CD4-positive, alpha-beta T cell treated with Interleukin-17A for 4 hours (primary cell): Measurements from ENCODE around the gene TMEM203.
"Not testable (repeated sequence)": the region's sequence is repeated elsewhere in the genome, so short reads cannot be mapped to it uniquely, and the experiment has no call there.

Experiments
- DNase-seq: peaks from one replicate; pipeline ENCODE4 v3.0.0-alpha.2; 2020; ENCODE audit warnings: mixed read lengths

The TMEM203 gene, protein sequence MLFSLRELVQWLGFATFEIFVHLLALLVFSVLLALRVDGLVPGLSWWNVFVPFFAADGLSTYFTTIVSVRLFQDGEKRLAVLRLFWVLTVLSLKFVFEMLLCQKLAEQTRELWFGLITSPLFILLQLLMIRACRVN

DNA sequence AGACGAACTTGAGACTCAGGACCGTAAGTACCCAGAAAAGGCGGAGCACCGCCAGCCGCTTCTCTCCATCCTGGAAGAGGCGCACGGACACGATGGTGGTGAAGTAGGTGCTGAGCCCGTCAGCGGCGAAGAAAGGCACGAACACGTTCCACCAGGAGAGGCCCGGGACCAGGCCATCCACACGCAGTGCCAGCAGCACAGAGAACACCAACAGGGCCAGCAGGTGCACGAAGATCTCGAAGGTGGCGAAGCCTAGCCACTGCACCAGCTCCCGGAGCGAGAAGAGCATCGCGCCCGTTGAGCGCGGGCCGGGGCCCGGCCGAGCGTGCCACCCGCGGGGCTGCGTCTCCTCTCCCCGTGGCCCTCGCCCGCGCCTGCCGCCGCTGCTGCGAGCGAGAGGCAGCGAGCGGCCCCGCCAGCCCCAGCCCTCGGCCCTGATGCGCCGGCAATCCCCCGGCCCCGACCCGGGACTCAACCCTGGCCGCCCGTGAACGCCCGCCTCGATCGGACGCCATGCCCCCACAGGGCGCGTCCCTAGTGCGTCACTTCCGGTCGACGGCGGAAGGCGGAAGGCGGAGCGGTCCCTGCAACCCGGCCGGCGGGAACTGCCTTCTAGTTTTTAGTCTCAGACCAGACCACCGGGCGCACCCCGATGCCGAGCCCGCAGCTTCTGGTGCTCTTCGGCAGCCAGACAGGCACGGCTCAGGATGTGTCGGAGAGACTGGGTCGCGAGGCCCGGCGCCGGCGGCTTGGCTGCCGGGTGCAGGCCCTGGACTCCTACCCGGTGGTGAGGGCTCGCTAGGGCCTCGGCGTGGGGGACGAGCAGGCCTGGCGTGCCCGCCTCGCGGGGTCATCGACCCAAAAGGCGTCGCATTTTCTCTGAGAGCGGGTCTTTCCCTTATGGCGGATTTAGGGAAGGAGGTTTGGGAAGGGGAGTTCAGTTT lies at the start of gene TMEM203, which contains the start of gene NDOR1:
TSS of gene TMEM203 (minus strand) at position 523 of the 944 bp plus-strand sequence. CDS start at position 289, 234 bp downstream.
TSS of gene NDOR1 (plus strand) at position 575 of the 944 bp plus-strand sequence. CDS start at position 653, 78 bp downstream.
- DNase-seq, result peak; percentile 95

DNA sequence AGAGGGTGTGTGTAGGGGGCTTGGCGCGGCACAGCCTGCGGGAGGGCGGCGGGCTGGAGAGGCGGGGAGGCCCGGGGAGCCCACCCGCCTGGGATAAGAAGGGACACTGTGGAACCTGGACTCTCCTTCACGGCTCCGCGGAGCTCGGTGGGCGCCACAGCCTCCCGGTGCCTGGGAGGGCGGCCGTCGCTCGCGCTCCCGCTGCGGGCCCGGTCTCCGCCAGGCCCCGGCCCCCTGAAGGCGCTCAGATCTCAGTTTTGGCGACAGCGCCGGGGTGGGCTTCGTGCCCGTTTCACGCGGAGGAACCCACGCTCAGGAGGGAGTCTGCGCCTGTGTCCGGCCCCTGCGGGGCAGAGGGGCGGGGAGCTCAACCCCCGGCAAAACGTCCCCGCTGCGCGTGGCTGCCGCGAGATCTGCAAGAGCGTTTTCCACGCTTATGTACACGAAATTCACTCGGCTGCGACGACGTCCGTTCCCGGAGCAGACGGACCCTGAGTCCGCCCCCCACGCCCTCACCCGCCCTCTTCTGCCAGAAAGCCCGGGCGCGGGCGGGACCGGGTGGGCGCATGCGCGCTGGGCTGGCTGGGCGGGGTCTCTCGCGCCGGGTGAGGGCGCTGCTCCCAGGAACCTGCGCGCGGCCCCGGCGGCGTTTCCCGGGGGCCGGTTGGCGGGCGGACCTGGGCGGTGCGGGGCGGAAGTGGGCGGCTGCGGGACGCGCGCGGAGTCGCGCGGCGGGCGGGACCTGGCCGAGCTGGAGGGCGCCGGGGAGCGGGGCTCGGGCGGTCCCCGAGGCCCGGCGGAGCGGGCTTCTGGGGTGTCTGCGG lies 49.4 kb upstream of the TMEM203 start, which contains the start of gene NELFB:
TSS of gene NELFB (plus strand) at position 704 of the 824 bp plus-strand sequence.
- peak; percentile 98 for DNase-seq

DNA sequence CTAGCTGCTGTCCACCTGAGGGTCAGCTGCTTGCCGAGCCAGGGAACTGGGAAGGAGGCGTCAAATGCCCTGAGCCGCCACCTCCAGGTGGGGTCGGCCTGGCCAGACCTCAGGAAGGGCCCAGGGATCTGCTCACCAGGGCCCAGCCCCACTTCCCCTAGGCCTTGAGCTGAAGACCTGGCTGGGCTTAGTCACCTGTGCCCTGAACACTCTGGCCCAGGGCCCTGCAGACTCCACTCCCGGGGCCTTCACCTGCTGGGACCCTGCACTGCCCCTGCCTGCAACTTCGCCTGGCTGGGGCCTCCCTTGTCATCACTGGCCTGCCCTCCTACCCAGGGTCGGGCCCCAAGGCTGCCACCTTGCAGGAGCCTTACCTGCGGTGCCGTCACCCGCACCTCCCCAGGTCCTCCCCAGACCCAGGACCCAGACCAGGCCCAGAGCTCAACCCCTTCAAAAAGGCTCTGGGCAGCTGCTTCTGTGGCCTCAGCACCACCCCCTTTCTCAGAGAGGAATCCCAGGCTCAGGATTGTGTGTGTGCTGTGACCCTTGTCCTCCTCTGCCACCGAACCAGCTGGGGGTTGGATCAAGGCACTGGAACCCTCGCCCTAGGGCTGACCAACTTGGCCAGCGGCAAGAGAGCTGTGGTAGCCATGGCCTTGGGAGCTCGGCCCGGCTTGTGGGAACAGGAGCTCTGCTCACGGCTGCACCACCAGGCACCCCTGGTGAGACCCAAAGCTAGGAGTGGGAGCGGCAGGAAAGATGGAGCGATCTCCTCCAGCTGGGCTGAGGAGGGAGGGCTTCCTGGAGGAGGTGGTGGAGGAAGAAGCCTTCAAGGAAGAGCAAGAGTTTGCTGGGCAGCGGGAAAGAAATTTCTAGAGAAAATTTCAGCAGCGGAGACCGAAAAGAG lies 48.5 kb upstream of the TMEM203 start:
- DNase-seq, result no peak

DNA sequence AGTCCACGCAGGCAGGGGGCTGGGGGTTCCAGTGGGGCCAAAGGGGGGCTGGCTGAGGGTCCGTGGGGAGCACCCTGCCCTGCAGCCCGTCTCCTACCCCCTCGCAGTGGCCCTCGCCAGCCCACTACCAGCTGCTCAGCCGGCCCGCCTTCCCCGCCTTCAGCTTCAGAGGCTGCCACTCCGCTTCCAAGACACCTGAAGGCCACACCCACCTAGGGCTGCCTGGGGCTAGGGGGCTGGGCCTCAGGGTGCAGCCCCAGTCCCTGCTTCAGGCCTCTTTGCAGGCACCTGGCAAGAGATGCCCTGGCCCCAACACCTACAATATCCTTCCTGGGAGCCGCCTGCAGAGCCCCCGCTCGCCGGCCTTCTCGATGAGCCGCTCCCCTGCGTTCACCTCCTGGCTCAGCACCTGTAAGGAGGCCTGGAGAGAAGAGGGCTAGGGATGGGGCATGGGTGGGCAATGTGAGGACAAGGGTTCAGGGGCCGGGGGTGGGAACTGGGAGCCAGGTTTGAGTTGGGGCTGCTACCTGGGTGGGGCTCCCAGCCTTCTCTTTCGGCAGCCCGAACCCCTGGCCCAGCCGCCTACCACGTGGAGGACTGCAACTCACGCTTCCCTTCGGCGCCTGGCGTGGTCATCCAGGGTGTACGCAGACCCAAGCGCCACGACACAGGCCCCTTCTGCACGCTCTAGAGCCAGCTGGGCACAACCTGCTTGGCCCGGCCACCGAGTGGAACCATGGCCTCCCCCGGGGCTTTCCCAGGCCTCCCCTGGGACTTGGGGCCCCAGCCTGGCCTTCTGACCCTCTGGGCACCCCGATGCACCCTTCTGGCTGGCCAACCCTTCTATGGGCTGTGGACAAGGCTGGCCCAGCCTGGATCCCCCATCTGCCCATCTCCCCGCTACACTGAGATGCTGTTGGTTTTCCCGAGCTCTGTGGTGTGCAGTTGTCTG lies 47.4 kb upstream of the TMEM203 start:
- no peak for DNase-seq

DNA sequence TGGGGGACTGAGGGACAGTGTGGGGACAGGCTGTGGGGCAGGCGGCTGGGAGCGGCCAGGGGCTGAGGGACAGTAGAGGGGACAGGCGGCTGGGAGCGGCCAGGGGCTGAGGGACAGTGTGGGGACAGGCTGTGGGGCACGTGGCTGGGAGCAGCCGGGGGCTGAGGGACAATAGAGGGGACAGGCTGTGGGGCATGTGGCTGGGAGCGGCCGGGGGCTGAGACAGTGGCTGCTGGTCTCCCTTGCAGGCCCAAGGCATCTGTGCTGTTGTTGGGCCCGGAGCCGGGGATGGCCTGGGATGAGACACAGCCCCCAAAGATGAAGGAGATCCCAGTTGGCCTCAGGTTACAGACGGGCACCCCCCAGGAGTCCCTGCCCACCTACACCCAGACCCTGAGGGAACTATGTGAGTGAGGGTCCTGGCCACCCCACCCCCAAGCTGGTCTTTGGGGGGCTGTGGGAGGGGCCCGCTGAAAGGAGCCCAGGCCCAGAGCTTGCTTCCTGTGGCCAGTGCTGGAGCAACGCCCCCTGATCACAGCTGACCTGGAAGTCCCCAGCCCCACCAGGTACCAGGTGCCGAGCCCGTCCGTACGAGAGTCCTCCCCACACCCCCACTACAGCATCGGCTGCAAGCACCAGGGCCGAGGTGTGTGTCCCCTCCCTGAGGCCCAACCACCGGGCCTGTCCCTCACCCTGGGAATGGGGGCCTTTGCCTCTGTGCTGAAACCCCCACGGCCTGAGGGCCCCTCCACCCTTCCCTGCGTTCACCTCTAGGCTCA lies 46.2 kb upstream of the TMEM203 start:
- no peak for DNase-seq

DNA sequence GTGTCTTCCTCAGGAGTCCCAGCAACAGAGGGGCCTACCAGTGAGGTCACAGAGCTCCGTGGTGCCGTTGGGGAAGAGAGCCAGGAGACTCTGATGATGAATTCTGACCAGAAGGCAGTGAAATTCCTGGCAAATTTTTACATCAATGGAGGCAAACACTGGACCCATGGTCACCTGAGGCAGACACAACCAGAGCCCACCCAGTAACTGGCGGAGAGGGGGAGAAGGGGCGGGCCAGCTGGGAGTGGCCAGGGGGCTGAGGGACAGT lies 45.7 kb upstream of the TMEM203 start, which contains the start of gene STPG3:
TSS of gene STPG3 (plus strand) at position 93 of the 268 bp plus-strand sequence. CDS start at position 94, 1 bp downstream.
- DNase-seq, result no peak

DNA sequence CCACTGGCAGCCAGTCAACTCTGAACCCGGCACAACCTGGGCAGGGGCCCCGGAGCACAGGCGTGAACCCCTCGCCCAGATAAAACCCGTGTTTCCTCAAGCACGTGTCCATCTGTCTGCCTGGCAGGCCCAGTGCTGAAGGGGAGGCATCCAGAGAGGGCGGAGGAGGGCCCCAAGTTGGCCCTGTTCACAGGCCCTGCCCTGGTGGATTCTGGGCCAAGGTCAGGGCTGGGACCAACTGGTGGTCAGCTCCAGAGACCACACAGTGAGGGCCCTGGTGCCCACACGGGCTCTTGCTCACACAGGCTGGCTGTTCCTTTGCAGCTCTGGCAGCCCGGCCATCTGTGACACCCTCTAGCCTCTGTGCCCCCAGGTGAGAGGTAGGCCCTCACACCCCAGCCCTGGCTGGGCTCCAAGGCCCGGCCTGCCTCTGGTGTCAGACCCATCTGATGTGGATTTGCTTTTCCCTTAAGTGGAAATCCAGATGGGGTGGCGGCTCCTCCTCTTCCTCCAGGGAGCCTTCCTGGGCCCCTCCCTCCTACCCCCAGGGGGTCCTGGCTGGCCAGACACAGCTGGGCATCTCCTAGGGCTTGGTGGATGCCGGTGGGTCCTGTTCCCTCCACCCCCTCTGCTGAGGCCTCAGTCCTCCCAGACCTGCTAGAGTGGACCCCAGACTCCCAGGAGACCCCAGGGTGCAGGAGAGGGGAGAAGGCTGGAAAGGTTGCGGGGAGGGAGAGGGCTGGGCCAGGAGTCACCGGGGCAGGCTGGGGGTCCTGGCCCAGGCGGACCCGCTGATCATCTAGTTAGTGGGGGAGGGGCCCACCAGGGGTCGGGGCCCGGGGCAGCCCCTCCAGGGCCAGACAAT lies 45.1 kb upstream of the TMEM203 start:
- DNase-seq, result no peak

DNA sequence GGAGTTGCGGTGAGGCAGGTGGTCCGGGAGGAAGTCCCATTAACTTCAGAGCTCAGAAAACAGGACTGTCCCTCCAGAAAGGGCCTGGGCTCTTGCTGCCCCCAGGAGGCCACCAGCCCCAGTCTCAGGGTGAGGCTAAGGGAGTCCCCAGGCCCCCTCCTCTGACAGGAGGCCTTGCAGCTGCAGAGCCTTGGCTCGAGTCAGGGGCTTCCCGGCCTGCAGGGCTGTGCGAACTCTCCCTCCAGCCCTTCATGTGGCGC lies 42.4 kb upstream of the TMEM203 start:
- DNase-seq, result no peak

DNA sequence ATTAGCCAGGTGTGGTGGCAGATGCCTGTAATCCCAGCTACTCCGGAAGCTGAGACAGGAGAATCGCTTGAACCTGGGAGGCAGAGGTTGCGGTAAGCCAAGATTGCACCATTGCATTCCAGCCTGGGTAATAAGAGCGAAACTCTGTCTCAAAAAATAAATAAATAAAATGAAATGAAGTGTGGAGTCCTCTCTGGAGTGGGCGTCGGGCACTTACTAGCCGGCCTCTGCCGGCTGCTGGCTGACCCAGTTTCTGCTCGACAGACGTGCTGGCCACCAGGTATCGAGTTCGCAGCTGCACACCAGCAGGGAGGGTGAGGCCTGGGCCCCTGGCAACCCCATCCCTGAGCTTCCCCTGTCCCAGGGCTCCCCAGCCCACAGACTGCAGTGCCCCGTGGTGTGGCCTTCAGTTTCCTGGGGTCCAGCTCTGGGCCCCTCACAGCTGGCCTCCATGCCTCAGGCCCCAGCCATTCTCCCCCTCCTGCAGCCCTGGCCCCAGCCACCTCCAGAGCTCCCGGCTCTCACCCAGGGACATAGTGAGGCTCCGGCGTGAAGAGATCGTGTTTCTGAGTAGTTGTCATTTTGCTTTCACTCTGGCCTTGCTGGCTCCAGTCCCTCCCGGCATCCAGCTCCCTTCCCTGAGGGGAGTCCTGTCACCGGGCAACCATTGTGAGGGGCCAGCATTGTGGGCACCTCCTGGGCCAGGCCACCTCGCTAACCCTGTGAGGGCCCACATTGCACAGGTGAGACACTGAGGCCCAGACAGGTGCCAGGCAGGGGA lies 41.9 kb upstream of the TMEM203 start:
- DNase-seq, result no peak

DNA sequence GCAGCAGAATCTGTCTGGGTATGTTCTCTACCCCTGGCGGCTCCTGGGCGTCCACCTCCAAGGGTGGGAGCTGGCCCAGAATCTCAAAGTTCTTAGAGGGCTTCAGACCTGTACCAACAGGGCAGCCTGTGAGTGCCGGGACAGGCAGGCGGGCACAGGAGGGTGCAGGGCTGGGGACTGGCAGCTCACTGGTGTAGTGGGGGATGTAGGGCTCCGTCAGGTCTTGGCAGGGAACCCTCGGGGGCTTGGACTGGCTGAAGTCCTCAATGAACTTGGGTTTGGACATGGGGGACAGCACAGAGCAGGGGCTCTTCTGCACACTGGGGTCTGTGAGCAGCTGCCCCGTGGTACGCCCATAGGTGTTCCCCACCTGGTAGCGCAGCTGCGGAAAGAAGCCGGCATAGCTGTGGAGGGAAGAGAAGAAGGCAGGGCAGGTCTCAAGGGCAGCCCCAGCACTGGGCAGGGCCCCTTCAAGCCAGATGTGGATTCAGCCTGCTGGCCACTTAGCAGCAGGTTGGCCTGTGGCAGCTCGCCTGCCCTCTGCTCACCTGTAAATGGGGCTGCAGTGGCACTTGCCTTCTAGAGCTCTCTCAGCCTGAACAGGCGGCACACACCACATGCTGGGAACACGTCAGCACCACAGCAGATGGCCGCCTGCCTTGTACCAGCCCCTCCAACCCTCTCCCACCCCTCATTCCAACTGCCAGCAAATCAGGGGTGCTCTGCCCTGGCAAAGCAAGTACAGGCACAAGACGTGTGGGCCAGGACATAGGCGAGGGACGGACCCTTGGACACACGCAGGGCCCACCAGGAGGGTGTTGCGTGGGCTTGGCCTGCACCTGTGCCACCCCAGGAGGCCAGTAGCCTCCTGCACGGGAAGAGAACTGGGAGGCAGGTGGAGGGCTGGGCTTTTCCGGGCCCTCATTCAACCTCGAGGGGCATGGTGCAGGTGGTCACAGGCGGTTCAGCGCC lies 40.3 kb upstream of the TMEM203 start:
- DNase-seq, result no peak

DNA sequence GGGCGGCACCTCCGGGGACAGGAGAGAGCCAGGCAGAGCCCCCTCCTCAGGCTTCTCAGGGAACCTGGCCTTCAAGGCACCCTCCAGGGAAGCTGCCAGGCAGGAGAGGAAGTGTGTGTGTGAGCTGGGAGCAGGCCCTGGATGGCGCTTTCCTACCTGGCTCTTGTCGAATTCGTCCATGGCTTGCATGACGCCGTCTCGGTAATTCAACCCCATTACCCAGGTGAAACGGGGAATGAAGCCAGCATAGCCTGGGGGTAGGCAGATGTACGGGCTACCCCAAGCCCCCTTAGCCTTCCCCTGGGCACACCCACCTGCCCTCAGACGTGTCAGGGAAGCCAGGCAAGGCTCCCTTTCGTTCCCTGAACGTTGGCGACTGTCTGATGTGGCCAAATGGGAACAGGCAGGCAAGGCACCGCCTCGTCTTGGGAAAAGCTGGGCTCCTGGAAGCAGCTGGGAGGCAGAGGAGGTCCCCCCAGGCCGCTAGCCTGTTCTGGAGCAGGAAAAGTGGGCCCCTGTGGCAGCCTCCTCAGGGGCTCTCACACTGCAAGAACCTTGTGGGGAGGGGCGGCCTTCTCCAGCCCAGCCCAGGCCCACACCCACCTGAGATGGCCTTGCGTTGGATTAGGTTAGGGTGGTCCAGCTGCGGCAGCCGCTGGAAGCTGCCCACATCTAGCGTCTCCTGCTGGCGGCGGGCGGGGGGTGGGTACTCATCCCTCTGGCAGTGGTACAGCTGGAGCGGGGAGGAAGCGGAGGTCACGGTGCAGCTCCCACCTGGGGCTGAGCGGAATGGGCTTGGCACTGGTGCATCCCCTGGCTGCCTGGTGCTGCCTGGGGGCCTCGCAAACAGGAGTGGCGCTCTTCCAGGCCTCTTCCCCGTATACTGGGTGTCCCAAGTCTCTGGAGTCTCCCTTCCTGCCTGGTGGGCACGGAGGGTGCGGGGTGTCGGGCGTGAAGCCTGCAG lies 39.3 kb upstream of the TMEM203 start:
- DNase-seq, result no peak

DNA sequence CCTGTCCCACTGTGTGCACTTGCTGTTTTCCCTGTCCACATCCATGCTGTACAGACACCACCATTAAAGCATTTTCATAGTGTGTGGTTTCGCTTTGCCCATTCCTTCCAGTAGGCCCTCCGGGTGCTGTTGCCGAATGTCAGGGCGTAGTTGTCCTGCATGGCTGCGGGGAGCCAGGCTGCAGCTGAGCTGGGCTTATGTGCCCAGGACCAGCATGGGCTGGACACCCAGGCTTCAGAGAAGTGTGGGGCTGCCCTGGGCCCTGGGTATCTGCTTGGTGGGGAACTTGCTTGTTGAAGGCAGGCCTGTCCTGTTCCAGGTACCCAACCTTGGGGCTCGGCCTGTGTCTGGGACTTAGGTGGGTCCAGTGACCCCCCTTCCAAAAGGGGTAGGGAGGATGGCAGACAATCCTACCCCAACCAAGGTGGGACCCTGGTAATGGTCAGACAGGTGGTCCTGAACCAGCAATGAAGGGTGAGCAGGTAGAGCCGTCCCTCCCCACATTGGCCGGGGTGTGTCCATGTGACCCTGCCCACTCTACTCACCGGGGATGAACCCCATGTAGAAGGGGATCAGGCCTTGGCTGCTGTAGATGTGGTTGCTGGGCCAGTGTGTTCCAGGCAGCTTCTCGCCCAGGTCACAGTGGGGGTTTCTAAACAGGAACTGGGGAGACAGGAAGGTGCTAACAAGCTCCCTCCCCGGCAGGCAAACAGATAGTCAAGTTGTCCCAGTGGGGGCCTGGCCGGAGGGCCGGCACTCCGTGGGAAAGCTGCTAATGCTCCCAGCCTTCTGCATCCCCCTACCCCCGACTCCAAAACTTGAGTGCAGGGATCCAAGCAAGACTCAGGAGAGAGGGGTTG lies 38.4 kb upstream of the TMEM203 start:
- DNase-seq, result no peak

DNA sequence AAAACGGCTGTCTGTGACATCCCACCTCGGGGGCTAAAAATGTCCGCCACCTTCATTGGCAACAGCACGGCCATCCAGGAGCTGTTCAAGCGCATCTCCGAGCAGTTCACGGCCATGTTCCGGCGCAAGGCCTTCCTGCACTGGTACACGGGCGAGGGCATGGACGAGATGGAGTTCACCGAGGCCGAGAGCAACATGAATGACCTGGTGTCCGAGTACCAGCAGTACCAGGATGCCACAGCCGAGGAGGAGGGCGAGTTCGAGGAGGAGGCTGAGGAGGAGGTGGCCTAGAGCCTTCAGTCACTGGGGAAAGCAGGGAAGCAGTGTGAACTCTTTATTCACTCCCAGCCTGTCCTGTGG lies 37.8 kb upstream of the TMEM203 start:
- DNase-seq, result not testable (repeated sequence)

DNA sequence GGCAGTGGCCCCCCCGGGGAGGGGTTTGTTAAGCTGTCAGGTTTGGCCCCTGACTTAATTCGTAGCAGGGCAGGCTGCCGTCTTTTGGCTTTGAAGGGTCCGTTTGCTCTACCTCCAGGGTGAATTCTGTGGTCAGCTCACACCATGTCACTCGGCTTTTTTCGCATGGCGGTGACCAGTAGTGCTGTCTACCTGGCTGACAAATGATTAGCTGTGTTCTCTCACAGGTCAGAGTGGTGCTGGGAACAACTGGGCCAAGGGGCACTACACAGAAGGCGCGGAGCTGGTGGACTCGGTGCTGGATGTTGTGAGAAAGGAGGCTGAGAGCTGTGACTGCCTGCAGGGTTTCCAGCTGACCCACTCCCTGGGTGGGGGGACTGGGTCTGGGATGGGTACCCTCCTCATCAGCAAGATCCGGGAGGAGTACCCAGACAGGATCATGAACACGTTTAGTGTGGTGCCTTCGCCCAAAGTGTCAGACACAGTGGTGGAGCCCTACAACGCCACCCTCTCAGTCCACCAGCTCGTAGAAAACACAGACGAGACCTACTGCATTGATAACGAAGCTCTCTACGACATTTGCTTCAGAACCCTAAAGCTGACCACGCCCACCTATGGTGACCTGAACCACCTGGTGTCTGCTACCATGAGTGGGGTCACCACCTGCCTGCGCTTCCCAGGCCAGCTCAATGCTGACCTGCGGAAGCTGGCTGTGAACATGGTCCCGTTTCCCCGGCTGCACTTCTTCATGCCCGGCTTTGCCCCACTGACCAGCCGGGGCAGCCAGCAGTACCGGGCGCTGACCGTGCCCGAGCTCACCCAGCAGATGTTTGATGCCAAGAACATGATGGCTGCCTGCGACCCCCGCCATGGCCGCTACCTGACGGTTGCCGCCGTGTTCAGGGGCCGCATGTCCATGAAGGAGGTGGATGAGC lies 37.1 kb upstream of the TMEM203 start:
- no peak for DNase-seq
